ENCODE data around the gene ZNF385B. TPM values are rescaled to one million over a fixed set of nuclear protein-coding genes. Genes with fewer than 3 reads are reported as not detected.

ZNF385B gene
- total RNA-seq, 2 donors from 2014 or later: 5.3 to 18.1 TPM

GRCh38 chr2:179578171-179578916 is 283.1 kb downstream of the ZNF385B start:
- no peak overlapping the region for H3K4me3 Mint-ChIP-seq
- TF ChIP-seq CTCF (conservative IDR thresholded peaks at IDR 0.05): no peak
- H3K4me1 Mint-ChIP-seq: peaks cover 15% of the 10 kb centered on the region
- no peaks in the 10 kb centered on the region for H3K36me3 ChIP-seq (ENCODE audit: control insufficient read depth, insufficient read depth, low read length)
- H3K27ac Mint-ChIP-seq: no peak overlapping the region
- H3K9ac ChIP-seq (ENCODE audit: extremely low read depth, low read length, poor library complexity, severe bottlenecking): no peak overlapping the region
- no peaks in the 10 kb centered on the region for H3K27me3 Mint-ChIP-seq (ENCODE audit: insufficient read depth)
- no peaks in the 10 kb centered on the region for H3K36me3 Mint-ChIP-seq (ENCODE audit: low read depth)
- 82% methylated on average over 2 of the region's 2 CpGs; no CpG with 5 or more reads in 1 of the 2 experiments for WGBS, 2 experiments (ENCODE audit: insufficient coverage in 1 of 2, insufficient read length in 1 of 2)
- no peak for DNase-seq
- no peaks in the 10 kb centered on the region for H3K9me3 Mint-ChIP-seq
- H3K27me3 ChIP-seq (ENCODE audit: control insufficient read depth, insufficient read depth, low read length, poor library complexity, severe bottlenecking): no peaks in the 10 kb centered on the region
- no peak overlapping the region for H3K4me3 ChIP-seq (ENCODE audit: low read length)
- H3K27ac ChIP-seq (ENCODE audit: low read depth, low read length): no peak overlapping the region
- peaks cover 7% of the 10 kb centered on the region for H3K4me1 ChIP-seq (ENCODE audit: control insufficient read depth, insufficient read depth, low read length)
- H3K9me3 ChIP-seq (ENCODE audit: control insufficient read depth, low read length): peaks cover 5% of the 10 kb centered on the region

- no peak overlapping the region for H3K9ac ChIP-seq (ENCODE audit: extremely low read depth, low read length, poor library complexity, severe bottlenecking)
- Mint-ChIP-seq H3K27ac (no peak overlapping the region), H3K4me3 (no peak overlapping the region), H3K9me3 (peaks cover 4% of the 10 kb centered on the region), H3K27me3 (ENCODE audit: insufficient read depth) (no peaks in the 10 kb centered on the region), H3K4me1 (peaks cover 15% of the 10 kb centered on the region), H3K36me3 (ENCODE audit: low read depth) (no peaks in the 10 kb centered on the region)
- no peak overlapping the region for H3K27ac ChIP-seq (ENCODE audit: low read depth, low read length)
- no peak for DNase-seq
- H3K9me3 ChIP-seq (ENCODE audit: control insufficient read depth, low read length): no peaks in the 10 kb centered on the region
- no peaks in the 10 kb centered on the region for H3K27me3 ChIP-seq (ENCODE audit: control insufficient read depth, insufficient read depth, low read length, poor library complexity, severe bottlenecking)
- no peak for TF ChIP-seq CTCF (conservative IDR thresholded peaks at IDR 0.05)
- peaks cover 7% of the 10 kb centered on the region for H3K4me1 ChIP-seq (ENCODE audit: control insufficient read depth, insufficient read depth, low read length)
- no peaks in the 10 kb centered on the region for H3K36me3 ChIP-seq (ENCODE audit: control insufficient read depth, insufficient read depth, low read length)
- H3K4me3 ChIP-seq (ENCODE audit: low read length): no peak overlapping the region
- 95 to 100% methylated on average over 1 to 3 of the region's 3 CpGs for whole genome bisulfite sequencing, 2 experiments (ENCODE audit: insufficient coverage in 1 of 2, insufficient read length in 1 of 2)
Observed at GRCh38 chr2:179574061-179574519, 287.3 kb downstream of the ZNF385B start.

- Mint-ChIP-seq H3K4me3 (no peak overlapping the region), H3K4me1 (peaks cover 14% of the 10 kb centered on the region), H3K27ac (no peak overlapping the region), H3K36me3 (ENCODE audit: low read depth) (no peaks in the 10 kb centered on the region), H3K27me3 (ENCODE audit: insufficient read depth) (no peaks in the 10 kb centered on the region), H3K9me3 (peaks cover 4% of the 10 kb centered on the region)
- DNase-seq: no peak
- H3K9me3 ChIP-seq (ENCODE audit: control insufficient read depth, low read length): no peaks in the 10 kb centered on the region
- no peaks in the 10 kb centered on the region for H3K36me3 ChIP-seq (ENCODE audit: control insufficient read depth, insufficient read depth, low read length)
- H3K27me3 ChIP-seq (ENCODE audit: control insufficient read depth, insufficient read depth, low read length, poor library complexity, severe bottlenecking): no peaks in the 10 kb centered on the region
- WGBS, 2 experiments (ENCODE audit: insufficient coverage in 1 of 2, insufficient read length in 1 of 2): 93% methylated on average over 2 of the region's 2 CpGs; no CpG with 5 or more reads in 1 of the 2 experiments
- TF ChIP-seq CTCF (conservative IDR thresholded peaks at IDR 0.05): no peak
- H3K27ac ChIP-seq (ENCODE audit: low read depth, low read length): no peak overlapping the region
- H3K4me3 ChIP-seq (ENCODE audit: low read length): no peak overlapping the region
- no peaks in the 10 kb centered on the region for H3K4me1 ChIP-seq (ENCODE audit: control insufficient read depth, insufficient read depth, low read length)
- no peak overlapping the region for H3K9ac ChIP-seq (ENCODE audit: extremely low read depth, low read length, poor library complexity, severe bottlenecking)
Observed at GRCh38 chr2:179572544-179572943, 288.9 kb downstream of the ZNF385B start.

Data from endodermal cell (in vitro differentiated cells).